H1 (cell line): ENCODE data around the gene PHRF1. TPM values are rescaled to one million over a fixed set of nuclear protein-coding genes. Genes with fewer than 3 reads are reported as not detected.
A peak's percentile ranks its signal among the peaks of the same experiment; 100 is the strongest.

Experiments used
- CTCF ChIA-PET: fragments of 300-600 bp; sonication (Branson Sonifier 250); formaldehyde crosslinking; loops from one replicate; lab custom pipeline; 2021; ENCODE audit not compliant: partially characterized antibody; lab: Charles Lee
- POLR2A ChIA-PET: fragments of 300-600 bp; sonication (Branson Sonifier 250); formaldehyde crosslinking; loops from one replicate; lab custom pipeline; 2021; ENCODE audit warnings: inconsistent platforms; ENCODE audit not compliant: partially characterized antibody; lab: Charles Lee
- DNase-seq, 2 experiments: peaks; one replicate each; pipeline versions ENCODE4 v3.0.0 to v3.0.0-alpha.2; 2010 to 2022; ENCODE audit warnings: low spot score in 2 of 2, low read depth in 1 of 2, mixed read lengths in 1 of 2
- FAIRE-seq: peaks from 2 replicates; lab custom pipeline; 2011; peaks lifted over from hg19 to GRCh38; lab: Jason Lieb, UNC
- H2AFZ ChIP-seq: 2 replicates; pipeline ENCODE4 v1.8.1; 2012; ENCODE audit warnings: low read length, inconsistent platforms
- H2AK5ac ChIP-seq: 2 replicates; pipeline ENCODE4 v1.6.1; 2013; ENCODE audit warnings: low read depth, low read length
- H2BK120ac ChIP-seq: replicated peaks from 2 replicates; pipeline ENCODE3; 2013; ENCODE audit warnings: low read depth, low read length, inconsistent platforms
- H2BK12ac ChIP-seq: 2 replicates; pipeline ENCODE4 v1.6.1; 2013; ENCODE audit warnings: low read depth, low read length
- H2BK15ac ChIP-seq: 2 replicates; pipeline ENCODE4 v1.6.1; 2013; ENCODE audit warnings: low read length
- H2BK20ac ChIP-seq: 2 replicates; pipeline ENCODE4 v1.6.1; 2013; ENCODE audit warnings: low read length
- H2BK5ac ChIP-seq: 2 replicates; pipeline ENCODE4 v1.6.1; 2013; ENCODE audit warnings: low read depth, low read length
- H3K14ac ChIP-seq: 2 replicates; pipeline ENCODE4 v1.6.1; 2013; ENCODE audit warnings: inconsistent platforms; ENCODE audit not compliant: insufficient read length
- H3K18ac ChIP-seq: 2 replicates; pipeline ENCODE4 v1.6.1; 2013; ENCODE audit warnings: low read length; ENCODE audit errors: extremely low read depth
- H3K23ac ChIP-seq: 2 replicates; pipeline ENCODE4 v1.6.1; 2013; ENCODE audit warnings: inconsistent platforms; ENCODE audit not compliant: insufficient read length
- H3K23me2 ChIP-seq: 2 replicates; pipeline ENCODE4 v1.6.1; 2013; ENCODE audit warnings: low read depth, low read length
- H3K27ac ChIP-seq: 2 replicates; pipeline ENCODE4 v1.6.1; 2011; ENCODE audit warnings: low read depth, low read length, inconsistent platforms
- H3K27me3 ChIP-seq, 4 experiments: replicated peaks in 1 of 4; 1 replicate in 1 of 4; 2 replicates in 3 of 4; pipeline versions ENCODE4 v1.6.1 to v1.8.1; 2011 to 2013; ENCODE audit warnings: low read length in 3 of 4, mild to moderate bottlenecking in 3 of 4, inconsistent platforms in 2 of 4, mixed read lengths in 2 of 4, moderate library complexity in 1 of 4; ENCODE audit not compliant: control insufficient read depth in 3 of 4, insufficient read depth in 3 of 4; ENCODE audit errors: extremely low read depth in 1 of 4
- H3K36me3 ChIP-seq, 4 experiments: 2 replicates each; pipeline versions ENCODE4 v1.6.1 to v1.8.1; 2011 to 2013; ENCODE audit warnings: mild to moderate bottlenecking in 4 of 4, low read length in 3 of 4, moderate library complexity in 2 of 4, control low read depth in 1 of 4, inconsistent platforms in 1 of 4; ENCODE audit not compliant: insufficient read depth in 4 of 4, control insufficient read depth in 2 of 4
- H3K4ac ChIP-seq: replicated peaks from 2 replicates; pipeline ENCODE3; 2013; ENCODE audit warnings: low read length, low read depth, mixed read lengths, inconsistent platforms; ENCODE audit not compliant: insufficient read length
- H3K4me1 ChIP-seq, 4 experiments: replicated peaks in 1 of 4; 1 replicate in 1 of 4; 2 replicates in 3 of 4; pipeline versions ENCODE4 v1.6.1 to v1.8.1; 2011 to 2013; ENCODE audit warnings: low read length in 3 of 4, inconsistent platforms in 2 of 4, mixed read lengths in 1 of 4; ENCODE audit not compliant: insufficient read depth in 4 of 4, control insufficient read depth in 3 of 4
- H3K4me2 ChIP-seq, 2 experiments: 2 replicates each; pipeline versions ENCODE4 v1.6.1 to v1.8.1; 2011 to 2013; ENCODE audit warnings: low read depth in 2 of 2, low read length in 2 of 2, control low read depth in 1 of 2, inconsistent platforms in 1 of 2, mild to moderate bottlenecking in 1 of 2; ENCODE audit not compliant: insufficient read depth in 1 of 2
- H3K4me3 ChIP-seq, 4 experiments: fragments of 200-600, 300-600 bp in 1 of 4; sonication (generic), shearing (Covaris generic), sonication (Bioruptor Twin) in 1 of 4; 2 replicates each; pipeline versions ENCODE4 v1.5.1 to v1.8.1; 2011 to 2016; ENCODE audit warnings: low read length in 4 of 4, low read depth in 3 of 4, control low read depth in 2 of 4, inconsistent platforms in 2 of 4, mild to moderate bottlenecking in 2 of 4, mixed read lengths in 1 of 4, moderate library complexity in 1 of 4; ENCODE audit not compliant: insufficient read depth in 2 of 4; ENCODE audit errors: extremely low read depth in 1 of 4
- H3K56ac ChIP-seq: replicated peaks from 2 replicates; pipeline ENCODE3; 2013; ENCODE audit warnings: low read depth, mild to moderate bottlenecking, mixed read lengths, low read length, inconsistent platforms; ENCODE audit not compliant: insufficient read length
- H3K79me1 ChIP-seq: 2 replicates; pipeline ENCODE4 v1.6.1; 2013; ENCODE audit warnings: low read depth, low read length, control low read depth
- H3K79me2 ChIP-seq, 2 experiments: 2 replicates each; pipeline versions ENCODE4 v1.6.1 to v1.8.1; 2012 to 2013; ENCODE audit warnings: low read length in 2 of 2, mild to moderate bottlenecking in 2 of 2, inconsistent platforms in 1 of 2; ENCODE audit not compliant: insufficient read depth in 2 of 2, control insufficient read depth in 1 of 2
- H3K9ac ChIP-seq, 4 experiments: replicated peaks in 1 of 4; 1 replicate in 1 of 4; 2 replicates in 3 of 4; pipeline versions ENCODE4 v1.6.1 to v1.8.1; 2011 to 2013; ENCODE audit warnings: low read depth in 3 of 4, low read length in 3 of 4, control low read depth in 2 of 4, mild to moderate bottlenecking in 2 of 4, moderate library complexity in 2 of 4, inconsistent platforms in 1 of 4; ENCODE audit errors: extremely low read depth in 1 of 4
- H3K9me3 ChIP-seq, 2 experiments: 2 replicates each; pipeline versions ENCODE4 v1.6.1 to v1.8.1; 2012 to 2013; ENCODE audit warnings: mild to moderate bottlenecking in 2 of 2, moderate library complexity in 2 of 2, control low read depth in 1 of 2, inconsistent platforms in 1 of 2, low read depth in 1 of 2, low read length in 1 of 2, mixed read lengths in 1 of 2; ENCODE audit not compliant: insufficient read depth in 2 of 2
- H4K20me1 ChIP-seq, 2 experiments: replicated peaks in 1 of 2; 2 replicates each; pipeline versions ENCODE3 to v1.8.1; 2011 to 2013; ENCODE audit warnings: inconsistent platforms in 2 of 2, low read length in 2 of 2, mild to moderate bottlenecking in 1 of 2; ENCODE audit not compliant: insufficient read depth in 2 of 2, control insufficient read depth in 1 of 2
- H4K5ac ChIP-seq: 2 replicates; pipeline ENCODE4 v1.6.1; 2013; ENCODE audit warnings: low read length, low read depth, mixed read lengths, inconsistent platforms; ENCODE audit not compliant: insufficient read length
- H4K8ac ChIP-seq: 2 replicates; pipeline ENCODE4 v1.8.0; 2013; ENCODE audit warnings: mild to moderate bottlenecking, moderate library complexity, low read length, inconsistent platforms; ENCODE audit not compliant: insufficient read depth; ENCODE audit errors: extremely low read depth
- H4K91ac ChIP-seq: replicated peaks from 2 replicates; pipeline ENCODE3; 2013; ENCODE audit warnings: low read length, mixed read lengths, inconsistent platforms; ENCODE audit not compliant: insufficient read length
- BRCA1 ChIP-seq: IDR thresholded peaks from 2 replicates; pipeline ENCODE4 v1.6.1; 2012; ENCODE audit warnings: low read depth, low read length, improper control_type of control experiment
- CTCF ChIP-seq, 3 experiments: IDR thresholded peaks; 1 replicate in 2 of 3; 2 replicates in 1 of 3; pipeline versions ENCODE4 v1.5.1 to v1.6.1; 2011; ENCODE audit warnings: low read length in 3 of 3, mild to moderate bottlenecking in 3 of 3, inconsistent platforms in 2 of 3, low read depth in 1 of 3, moderate library complexity in 1 of 3; ENCODE audit not compliant: insufficient read depth in 1 of 3; ENCODE audit errors: control extremely low read depth in 1 of 3
- EP300 ChIP-seq, 2 experiments: IDR thresholded peaks; 1 replicate in 1 of 2; 2 replicates in 1 of 2; pipeline ENCODE4 v1.6.1; 2011 to 2012; ENCODE audit warnings: low read depth in 2 of 2, low read length in 2 of 2, mild to moderate bottlenecking in 2 of 2, borderline replicate concordance in 1 of 2, inconsistent platforms in 1 of 2, moderate library complexity in 1 of 2
- GABPA ChIP-seq: IDR thresholded peaks from 2 replicates; pipeline ENCODE4 v1.6.1; 2011; ENCODE audit warnings: mild to moderate bottlenecking, low read length, moderate library complexity, borderline replicate concordance; ENCODE audit not compliant: insufficient read depth
- SIX5 ChIP-seq: IDR thresholded peaks from 2 replicates; pipeline ENCODE4 v1.6.1; 2011; ENCODE audit warnings: mild to moderate bottlenecking, low read depth, low read length
- SP1 ChIP-seq: IDR thresholded peaks from 2 replicates; pipeline ENCODE4 v1.6.1; 2011; ENCODE audit warnings: low read depth, low read length
- TBP ChIP-seq: IDR thresholded peaks from 2 replicates; pipeline ENCODE4 v1.6.1; 2011; ENCODE audit warnings: low read depth, low read length, improper control_type of control experiment
- WGBS, 2 experiments: shearing (Covaris generic) in 1 of 2; methylation state at CpG; one replicate each; pipeline versions ENCODE4 v1.1.6 to v1.1.7; 2013 to 2015; ENCODE audit warnings: low lambda C conversion rate in 2 of 2, mixed read lengths in 2 of 2, inconsistent platforms in 1 of 2, low coverage in 1 of 2, missing lambda C conversion rate in 1 of 2; ENCODE audit not compliant: insufficient replicate concordance in 2 of 2, insufficient coverage in 1 of 2, insufficient read length in 1 of 2; ENCODE audit errors: extremely low coverage in 1 of 2, missing lambda C conversion rate in 1 of 2; 5-methylcytosine and 5-hydroxymethylcytosine counted together
- polyA plus RNA-seq, 7 experiments: library from polyadenylated mRNA; depleted of rRNA in 3 of 7; stranded (reverse) in 5 of 7; unstranded in 2 of 7; fragments of >200 nt in 5 of 7; fragments of 200-250 nt in 2 of 7; gene quantifications; 1 replicate in 5 of 7; 2 replicates in 1 of 7; 4 replicates in 1 of 7; pipeline versions ENCODE4 v1.2.1 to v1.2.3, GENCODE V29; 2011 to 2013; ENCODE audit warnings: missing spikeins in 2 of 7, mixed read lengths in 2 of 7
- total RNA-seq: library from RNA; stranded (reverse); fragmentation: NEBNext Ultra II Directional; extraction: Animal tissue kit (Norgen Biotek cat#: 25700); gene quantifications from 2 replicates; pipeline ENCODE4 v1.2.1, GENCODE V29; 2021

Gene PHRF1
- total and polyA plus RNA-seq, 2 of the 8 experiments (the other 6 are each of a cell fraction or from before 2014, with no cell fraction given) = 13.4 to 37.3 TPM

GRCh38 chr11:539971-540481, 36.2 kb upstream of the PHRF1 start:
- H2BK15ac ChIP-seq = 0 out of 2 replicates have a peak overlapping the region, but pooled peaks have one; percentile 16
- H3K9me3 ChIP-seq = no peaks in the 10 kb centered on the region
- peak overlapping the region; percentile 68; the same call in 1 of the 2 replicates for H4K8ac ChIP-seq
- H4K20me1 ChIP-seq = no peaks in the 10 kb centered on the region
- H4K91ac ChIP-seq = peak overlapping the region; percentile 74
- H3K4me3 ChIP-seq = no peak overlapping the region
- peaks cover 0 to 13% (median 8%) of the 10 kb centered on the region in 4 experiments; a peak in 5 of 7 replicates for H3K4me1 ChIP-seq
- H3K9ac ChIP-seq = no peak overlapping the region; a peak in 1 of 7 replicates
- no peak for FAIRE-seq
- no peaks in the 10 kb centered on the region for H3K79me2 ChIP-seq
- no peak overlapping the region for H3K56ac ChIP-seq
- H2BK5ac ChIP-seq = no peak overlapping the region
- no peak overlapping the region for H2BK20ac ChIP-seq
- H3K4ac ChIP-seq = no peak overlapping the region
- H3K79me1 ChIP-seq = no peaks in the 10 kb centered on the region
- WGBS, 2 experiments = 91% methylated on average over 8 of the region's 8 CpGs; no CpG with 5 or more reads in 1 of the 2 experiments
- H4K5ac ChIP-seq = no peak overlapping the region
- peak in 1 of 2 experiments; percentile 41 for DNase-seq
- no peak overlapping the region for H3K4me2 ChIP-seq
- POLR2A ChIA-PET = interaction anchor here (0.6 to 1.3 kb wide), 4 partner anchors 17 to 246 kb away, joined by 3 to 4 read pairs (median 4); partner anchors contain the start of genes IRF7 and PHRF1
- no peaks in the 10 kb centered on the region for H3K36me3 ChIP-seq
- H2AFZ ChIP-seq = no peak overlapping the region
- H3K27ac ChIP-seq = no peak overlapping the region
- no peak overlapping the region for H2AK5ac ChIP-seq
- no peak overlapping the region for H3K23ac ChIP-seq
- H3K23me2 ChIP-seq = peaks cover 15% of the 10 kb centered on the region; the same call in 1 of the 2 replicates
- no peak overlapping the region for H2BK120ac ChIP-seq
- peaks cover 0 to 16% (median 6%) of the 10 kb centered on the region in 4 experiments; a peak in 5 of 7 replicates for H3K27me3 ChIP-seq
- no peak overlapping the region for H3K14ac ChIP-seq
- H2BK12ac ChIP-seq = peak overlapping the region; percentile 75; the same call in 1 of the 2 replicates
- CTCF ChIA-PET = interaction anchor here (1.3 to 2.0 kb wide), 2 partner anchors 15 to 16 kb away, joined by 4 read pairs; no protein-coding TSS in a partner anchor
- no peak overlapping the region for H3K18ac ChIP-seq
- no peak for TF ChIP-seq SIX5
- no peak for TF ChIP-seq BRCA1
- TF ChIP-seq SP1 = no peak
- no peak for TF ChIP-seq TBP
- TF ChIP-seq GABPA = no peak
- TF ChIP-seq EP300 (IDR thresholded peaks at IDR 0.05; ENCODE audit: borderline replicate concordance in 1 of 2, low read depth in 2 of 2, low read length in 2 of 2) = no peak
- no peak for TF ChIP-seq CTCF (IDR thresholded peaks at IDR 0.05; ENCODE audit: control extremely low read depth in 1 of 3, insufficient read depth in 1 of 3, low read depth in 1 of 3, low read length in 3 of 3)
